Loucy (cell line): ENCODE measurements around the gene TMEM256.

ENCODE experiments used
- CTCF ChIP-seq: fragments of 200-600 bp; sonication (generic); conservative IDR thresholded peaks from 2 replicates; pipeline ENCODE4 v1.5.1; 2014; ENCODE audit warnings: mild to moderate bottlenecking, antibody characterized with exemption, low read length
- EZH2phosphoT487 ChIP-seq: fragments of 200-600 bp; IDR thresholded peaks from 2 replicates; pipeline ENCODE4 v1.6.1; 2018; ENCODE audit warnings: antibody characterized with exemption, mild to moderate bottlenecking, moderate library complexity, borderline replicate concordance

GRCh38 chr17:7425316-7425715, 21.4 kb upstream of the TMEM256 start, which contains the start of gene SPEM2:
- TF ChIP-seq CTCF (no peak), EZH2phosphoT487 (no peak)
